NOMO-1 (cell line): ENCODE data around the gene GALNT10.
A peak's percentile ranks its signal among the peaks of the same experiment; 100 is the strongest.

Source experiments
- DNase-seq, 2 experiments: peaks; one replicate each; lab custom pipeline; 2025; ENCODE audit not compliant: unreplicated experiment in 2 of 2; lab: John Stamatoyannopoulos, UW

The GALNT10 gene

GRCh38 chr5:154176181-154176580, 14.4 kb upstream of the GALNT10 start:
- no peak for DNase-seq

GRCh38 chr5:154178661-154179060, 11.9 kb upstream of the GALNT10 start:
- no peak for DNase-seq

GRCh38 chr5:154179846-154180710, 10.5 kb upstream of the GALNT10 start:
- peak; percentile 39 to 46 for DNase-seq

- DNase-seq: no peak
These were observed 9.4 kb upstream of the GALNT10 start for GRCh38 chr5:154181161-154181560.

GRCh38 chr5:154189256-154189818, 1.2 kb upstream of the GALNT10 start:
- DNase-seq: no peak

GRCh38 chr5:154189819-154190594, 526 bp upstream of the GALNT10 start:
- peak; percentile 52 to 79 for DNase-seq

- no peak for DNase-seq
These were observed 1.1 kb downstream of the GALNT10 start for GRCh38 chr5:154191467-154192261.

GRCh38 chr5:154193283-154193682, 2.8 kb downstream of the GALNT10 start:
- DNase-seq: no peak

- no peak for DNase-seq
These were observed 3.2 kb downstream of the GALNT10 start for GRCh38 chr5:154193701-154194121.

GRCh38 chr5:154194345-154195329, 4.1 kb downstream of the GALNT10 start:
- DNase-seq: no peak

GRCh38 chr5:154196281-154196680, 5.7 kb downstream of the GALNT10 start:
- DNase-seq: no peak

GRCh38 chr5:154196955-154197652, 6.6 kb downstream of the GALNT10 start:
- DNase-seq: no peak

- no peak for DNase-seq
These were observed 7.4 kb downstream of the GALNT10 start for GRCh38 chr5:154197801-154198491.

- no peak for DNase-seq
These were observed 8.2 kb downstream of the GALNT10 start for GRCh38 chr5:154198611-154199230.

- no peak for DNase-seq
These were observed 8.7 kb downstream of the GALNT10 start for GRCh38 chr5:154199263-154199662.

GRCh38 chr5:154199671-154200220, 9.2 kb downstream of the GALNT10 start:
- DNase-seq: no peak

- no peak for DNase-seq
These were observed 9.7 kb downstream of the GALNT10 start for GRCh38 chr5:154200221-154200620.
